MM.1S (cell line): ENCODE results near the gene ERI3.
A peak's percentile ranks its signal among the peaks of the same experiment; 100 is the strongest.

ENCODE experiments used
- DNase-seq: peaks from one replicate; pipeline ENCODE4 v3.0.0-alpha.2; 2015
- H2AFZ ChIP-seq: fragments of 300-600 bp; sonication (generic); 2 replicates; pipeline ENCODE4 v1.6.0; 2016; ENCODE audit warnings: antibody characterized with exemption, low read length
- H3F3A ChIP-seq: fragments of 300-600 bp; sonication (generic); 2 replicates; pipeline ENCODE4 v1.6.1; 2016; ENCODE audit warnings: mild to moderate bottlenecking, antibody characterized with exemption, low read length, moderate library complexity, mixed read lengths; ENCODE audit not compliant: insufficient read depth
- H3K27ac ChIP-seq: fragments of 300-600 bp; sonication (generic); 2 replicates; pipeline ENCODE4 v1.5.1; 2016; ENCODE audit warnings: mild to moderate bottlenecking, low read length
- H3K27me3 ChIP-seq: fragments of 300-600 bp; sonication (generic); replicated peaks from 2 replicates; pipeline ENCODE4 v1.6.0; 2016; ENCODE audit warnings: low read length; ENCODE audit not compliant: insufficient read depth
- H3K36me3 ChIP-seq: fragments of 300-600 bp; sonication (generic); replicated peaks from 2 replicates; pipeline ENCODE4 v1.6.1; 2016; ENCODE audit warnings: mild to moderate bottlenecking, low read length, mixed read lengths; ENCODE audit not compliant: insufficient read depth
- H3K4me1 ChIP-seq: fragments of 300-600 bp; sonication (generic); 2 replicates; pipeline ENCODE4 v1.6.1; 2016; ENCODE audit warnings: low read length, mixed read lengths
- H3K4me2 ChIP-seq: fragments of 300-600 bp; sonication (generic); 2 replicates; pipeline ENCODE4 v1.6.0; 2016; ENCODE audit warnings: low read depth, low read length
- H3K4me3 ChIP-seq: fragments of 300-600 bp; sonication (generic); 2 replicates; pipeline ENCODE4 v1.5.1; 2016; ENCODE audit warnings: low read length, mixed read lengths
- H3K79me2 ChIP-seq: fragments of 300-600 bp; sonication (generic); 2 replicates; pipeline ENCODE4 v1.6.1; 2016; ENCODE audit warnings: mixed run types, low read length, mixed read lengths
- H3K9ac ChIP-seq: fragments of 300-600 bp; sonication (generic); 2 replicates; pipeline ENCODE4 v1.6.1; 2016; ENCODE audit warnings: low read length, mixed read lengths
- H3K9me2 ChIP-seq: fragments of 300-600 bp; sonication (generic); replicated peaks from 2 replicates; pipeline ENCODE4 v1.6.1; 2016; ENCODE audit warnings: mild to moderate bottlenecking, low read length, mixed read lengths; ENCODE audit not compliant: insufficient read depth
- H3K9me3 ChIP-seq: fragments of 300-600 bp; sonication (generic); replicated peaks from 2 replicates; pipeline ENCODE4 v1.6.1; 2016; ENCODE audit warnings: mild to moderate bottlenecking, low read length, mixed read lengths; ENCODE audit not compliant: insufficient read depth
- H4K20me1 ChIP-seq: fragments of 300-600 bp; sonication (generic); 2 replicates; pipeline ENCODE4 v1.6.1; 2016; ENCODE audit warnings: mild to moderate bottlenecking, low read length, moderate library complexity, mixed read lengths; ENCODE audit not compliant: insufficient read depth
- CTCF ChIP-seq: fragments of 300-600 bp; sonication (generic); IDR thresholded peaks from 2 replicates; pipeline ENCODE4 v1.5.1; 2016; ENCODE audit warnings: antibody characterized with exemption, low read length, mixed read lengths
- EZH2 ChIP-seq: fragments of 300-600 bp; sonication (generic); optimal IDR thresholded peaks from 2 replicates; pipeline ENCODE3; 2017; ENCODE audit warnings: low read depth, mild to moderate bottlenecking, antibody characterized with exemption, low read length, mixed read lengths
- EZH2phosphoT487 ChIP-seq: fragments of 300-600 bp; sonication (generic); IDR thresholded peaks from 2 replicates; pipeline ENCODE4 v1.6.1; 2018; ENCODE audit warnings: antibody characterized with exemption, low read length

Gene ERI3

DNA sequence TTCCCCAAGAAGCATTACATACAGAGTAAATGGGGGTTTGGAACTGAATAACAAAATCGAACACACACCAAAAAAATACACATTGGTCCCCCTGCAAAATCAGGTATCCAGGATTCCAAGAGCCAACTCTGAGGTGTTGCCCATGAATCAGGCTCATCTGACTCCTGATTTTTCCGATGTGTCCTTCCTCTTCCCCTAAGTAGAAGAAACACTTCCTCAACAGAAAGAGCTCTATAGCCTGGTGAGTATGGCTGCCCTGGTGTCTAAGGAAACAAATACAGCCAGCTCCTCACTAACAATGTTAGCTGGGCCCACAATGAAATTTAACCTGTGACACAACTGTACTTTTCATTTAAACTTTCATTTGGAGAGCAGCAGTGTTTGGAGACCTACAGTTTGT is 33.6 kb downstream of the ERI3 start:
- Histone ChIP-seq H3K27me3 (no peaks in the 10 kb centered on the region), H2AFZ (no peak overlapping the region), H3K79me2 (no peaks in the 10 kb centered on the region), H3K4me3 (no peak overlapping the region), H3K4me2 (no peak overlapping the region), H3K9me3 (no peaks in the 10 kb centered on the region), H4K20me1 (no peaks in the 10 kb centered on the region), H3F3A (no peaks in the 10 kb centered on the region), H3K36me3 (no peaks in the 10 kb centered on the region), H3K9me2 (no peaks in the 10 kb centered on the region), H3K9ac (no peak overlapping the region), H3K4me1 (no peaks in the 10 kb centered on the region), H3K27ac (no peak overlapping the region)
- DNase-seq = no peak
- TF ChIP-seq EZH2phosphoT487 (no peak), EZH2 (no peak), CTCF (no peak)

GRCh38 chr1:44318097-44319088 is 36.7 kb downstream of the ERI3 start:
- no peaks in the 10 kb centered on the region for H3K27me3 ChIP-seq
- no peaks in the 10 kb centered on the region for H3K9me2 ChIP-seq
- H3K9me3 ChIP-seq = no peaks in the 10 kb centered on the region
- H3K4me3 ChIP-seq = no peak overlapping the region
- H3K27ac ChIP-seq = no peak overlapping the region
- TF ChIP-seq EZH2 (no peak), CTCF (peak; percentile 94), EZH2phosphoT487 (no peak)
- H2AFZ ChIP-seq = no peak overlapping the region
- no peaks in the 10 kb centered on the region for H4K20me1 ChIP-seq
- H3F3A ChIP-seq = no peaks in the 10 kb centered on the region
- no peaks in the 10 kb centered on the region for H3K4me1 ChIP-seq
- H3K79me2 ChIP-seq = no peaks in the 10 kb centered on the region
- peak; percentile 61 for DNase-seq
- no peaks in the 10 kb centered on the region for H3K36me3 ChIP-seq
- no peak overlapping the region for H3K9ac ChIP-seq
- no peak overlapping the region for H3K4me2 ChIP-seq

DNA sequence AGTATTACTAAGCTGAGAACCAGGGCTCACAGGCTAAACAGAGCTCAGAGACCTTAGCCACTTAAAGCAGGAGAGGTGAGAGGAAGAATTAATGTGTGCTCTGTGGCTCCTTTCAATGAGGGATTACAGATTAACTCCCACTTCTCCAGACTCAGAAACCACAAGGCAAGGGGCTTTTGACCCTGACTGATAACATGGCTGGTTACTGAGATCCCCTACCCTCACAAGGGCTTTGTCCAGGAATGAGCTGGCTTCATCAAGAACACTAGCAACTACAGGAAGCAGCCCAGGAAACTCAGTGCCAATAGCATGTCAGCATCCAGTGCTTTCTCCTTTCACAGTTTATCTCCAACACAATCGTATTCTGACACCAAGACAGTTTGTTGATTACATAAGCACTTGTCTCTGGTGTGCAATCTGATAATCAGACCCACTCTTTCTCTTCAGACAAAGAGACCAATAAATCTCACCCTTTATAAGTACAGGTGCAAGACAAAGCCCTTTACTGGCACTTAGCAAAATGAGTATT is 38.8 kb downstream of the ERI3 start:
- Histone ChIP-seq H3K9me3 (no peaks in the 10 kb centered on the region), H3K27me3 (no peaks in the 10 kb centered on the region), H2AFZ (no peak overlapping the region), H4K20me1 (no peaks in the 10 kb centered on the region), H3K36me3 (no peaks in the 10 kb centered on the region), H3K9ac (no peak overlapping the region), H3K4me3 (no peak overlapping the region), H3F3A (no peaks in the 10 kb centered on the region), H3K4me2 (no peak overlapping the region), H3K4me1 (no peaks in the 10 kb centered on the region), H3K79me2 (no peaks in the 10 kb centered on the region), H3K27ac (no peak overlapping the region), H3K9me2 (no peaks in the 10 kb centered on the region)
- no peak for DNase-seq
- TF ChIP-seq EZH2phosphoT487 = no peak
- no peak for TF ChIP-seq CTCF
- TF ChIP-seq EZH2 = no peak
